ENCODE results near the gene IQSEC1.

IQSEC1 gene

GRCh38 chr3:13067778-13068177 lies 5.5 kb downstream of the IQSEC1 start:
- no peak for DNase-seq

- DNase-seq, result no peak
Measured at GRCh38 chr3:13066834-13067233, 6.4 kb downstream of the IQSEC1 start.

- DNase-seq, result no peak
Measured at GRCh38 chr3:13066236-13066635, 7.0 kb downstream of the IQSEC1 start.

GRCh38 chr3:13065727-13066126 lies 7.5 kb downstream of the IQSEC1 start:
- DNase-seq, result no peak

GRCh38 chr3:13064964-13065363 lies 8.3 kb downstream of the IQSEC1 start:
- no peak for DNase-seq

- DNase-seq, result no peak
Measured at GRCh38 chr3:13064159-13064868, 8.9 kb downstream of the IQSEC1 start.

GRCh38 chr3:13063225-13063624 lies 10.0 kb downstream of the IQSEC1 start:
- DNase-seq, result no peak

- DNase-seq, result no peak
Measured at GRCh38 chr3:13062647-13063046, 10.6 kb downstream of the IQSEC1 start.

- no peak for DNase-seq
Measured at GRCh38 chr3:13060341-13060910, 12.8 kb downstream of the IQSEC1 start.

GRCh38 chr3:13058346-13059120 lies 14.7 kb downstream of the IQSEC1 start:
- DNase-seq, result no peak

GRCh38 chr3:13057282-13058040 lies 15.8 kb downstream of the IQSEC1 start:
- peak; percentile 36 for DNase-seq

- DNase-seq, result no peak
Measured at GRCh38 chr3:13055634-13056033, 17.6 kb downstream of the IQSEC1 start.

GRCh38 chr3:13054341-13055285 lies 18.6 kb downstream of the IQSEC1 start:
- no peak for DNase-seq

- DNase-seq, result no peak
Measured at GRCh38 chr3:13053893-13054292, 19.3 kb downstream of the IQSEC1 start.

- no peak for DNase-seq
Measured at GRCh38 chr3:13053420-13053819, 19.8 kb downstream of the IQSEC1 start.

- DNase-seq, result no peak
Measured at GRCh38 chr3:13052191-13052820, 20.9 kb downstream of the IQSEC1 start.

GRCh38 chr3:13051581-13051980 lies 21.6 kb downstream of the IQSEC1 start:
- no peak for DNase-seq

- DNase-seq, result no peak
Measured at GRCh38 chr3:13051066-13051465, 22.2 kb downstream of the IQSEC1 start.

- no peak for DNase-seq
Measured at GRCh38 chr3:13050446-13050845, 22.8 kb downstream of the IQSEC1 start.

GRCh38 chr3:13049400-13049799 lies 23.8 kb downstream of the IQSEC1 start:
- no peak for DNase-seq

- DNase-seq, result no peak
Measured at GRCh38 chr3:13047296-13048165, 25.7 kb downstream of the IQSEC1 start.
